ENCODE measurements around the gene ZNF428. TPM values are rescaled to one million over a fixed set of nuclear protein-coding genes. Genes with fewer than 3 reads are reported as not detected.

ZNF428 gene
- total RNA-seq, 1 experiment from 2014 or later: 39.6 TPM

DNA sequence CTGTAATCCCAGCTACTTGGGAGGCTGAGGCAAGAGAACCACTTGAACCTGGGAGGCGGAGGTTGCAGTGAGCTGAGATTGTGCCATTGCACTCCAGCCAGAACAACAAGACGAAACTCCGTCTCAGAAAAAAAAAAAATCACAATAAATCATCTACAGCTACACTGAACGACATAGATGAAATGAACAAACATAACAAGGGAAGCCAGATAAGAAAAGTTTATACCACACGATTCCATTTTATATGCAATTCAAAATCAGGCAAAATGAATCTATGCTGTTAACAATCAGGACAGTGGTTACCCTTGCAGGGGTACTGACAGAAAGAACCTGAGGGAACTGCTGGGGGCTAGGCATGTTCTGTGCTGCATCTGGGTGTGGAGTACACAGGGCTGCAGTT, 49.8 kb downstream of the ZNF428 start:
- H3K4me3 ChIP-seq (replicated peaks in 1 of 2; ENCODE audit: low read depth in 1 of 2, low read length in 2 of 2): no peak overlapping the region
- no TSS peak for BruUV-seq (replicated peaks)
- H2AFZ ChIP-seq (ENCODE audit: low read depth, low read length, poor library complexity, severe bottlenecking): no peak overlapping the region
- H3K4me1 ChIP-seq (ENCODE audit: control insufficient read depth in 1 of 2, insufficient read depth in 2 of 2, low read length in 2 of 2): peaks cover 4% of the 10 kb centered on the region in 2 experiments; a peak in 2 of 4 replicates
- no peaks in the 10 kb centered on the region for H3K9me3 ChIP-seq (ENCODE audit: control insufficient read depth in 1 of 2, insufficient read depth in 1 of 2, low read depth in 1 of 2, low read length in 2 of 2)
- no peak for ATAC-seq
- no peak for DNase-seq (ENCODE audit: low read depth, low spot score)
- intact Hi-C loops (cut with micrococcal nuclease): no loop called here
- peaks cover 3% of the 10 kb centered on the region; the same call in 1 of the 2 replicates for H3K79me2 ChIP-seq (ENCODE audit: insufficient read depth, low read length)
- no peaks in the 10 kb centered on the region for H3K36me3 ChIP-seq (ENCODE audit: control insufficient read depth in 1 of 2, insufficient read depth in 2 of 2, low read length in 2 of 2)
- no peaks in the 10 kb centered on the region for H3K27me3 ChIP-seq (ENCODE audit: insufficient read depth, low read length)
- ChIA-PET RAD21 (ENCODE audit: low non-redundant PET in 1 of 2, low total read pairs in 2 of 2, uncharacterized antibody in 2 of 2, unreplicated experiment in 2 of 2) (no interaction called here), CTCF (no interaction called here), POLR2A (no interaction called here)
- TF ChIP-seq, protein P1, sequence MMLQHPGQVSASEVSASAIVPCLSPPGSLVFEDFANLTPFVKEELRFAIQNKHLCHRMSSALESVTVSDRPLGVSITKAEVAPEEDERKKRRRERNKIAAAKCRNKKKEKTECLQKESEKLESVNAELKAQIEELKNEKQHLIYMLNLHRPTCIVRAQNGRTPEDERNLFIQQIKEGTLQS (IDR thresholded peaks at IDR 0.05): no peak
- TF ChIP-seq SIN3A (IDR thresholded peaks at IDR 0.05; ENCODE audit: low read depth): no peak
- TF ChIP-seq, protein P2, sequence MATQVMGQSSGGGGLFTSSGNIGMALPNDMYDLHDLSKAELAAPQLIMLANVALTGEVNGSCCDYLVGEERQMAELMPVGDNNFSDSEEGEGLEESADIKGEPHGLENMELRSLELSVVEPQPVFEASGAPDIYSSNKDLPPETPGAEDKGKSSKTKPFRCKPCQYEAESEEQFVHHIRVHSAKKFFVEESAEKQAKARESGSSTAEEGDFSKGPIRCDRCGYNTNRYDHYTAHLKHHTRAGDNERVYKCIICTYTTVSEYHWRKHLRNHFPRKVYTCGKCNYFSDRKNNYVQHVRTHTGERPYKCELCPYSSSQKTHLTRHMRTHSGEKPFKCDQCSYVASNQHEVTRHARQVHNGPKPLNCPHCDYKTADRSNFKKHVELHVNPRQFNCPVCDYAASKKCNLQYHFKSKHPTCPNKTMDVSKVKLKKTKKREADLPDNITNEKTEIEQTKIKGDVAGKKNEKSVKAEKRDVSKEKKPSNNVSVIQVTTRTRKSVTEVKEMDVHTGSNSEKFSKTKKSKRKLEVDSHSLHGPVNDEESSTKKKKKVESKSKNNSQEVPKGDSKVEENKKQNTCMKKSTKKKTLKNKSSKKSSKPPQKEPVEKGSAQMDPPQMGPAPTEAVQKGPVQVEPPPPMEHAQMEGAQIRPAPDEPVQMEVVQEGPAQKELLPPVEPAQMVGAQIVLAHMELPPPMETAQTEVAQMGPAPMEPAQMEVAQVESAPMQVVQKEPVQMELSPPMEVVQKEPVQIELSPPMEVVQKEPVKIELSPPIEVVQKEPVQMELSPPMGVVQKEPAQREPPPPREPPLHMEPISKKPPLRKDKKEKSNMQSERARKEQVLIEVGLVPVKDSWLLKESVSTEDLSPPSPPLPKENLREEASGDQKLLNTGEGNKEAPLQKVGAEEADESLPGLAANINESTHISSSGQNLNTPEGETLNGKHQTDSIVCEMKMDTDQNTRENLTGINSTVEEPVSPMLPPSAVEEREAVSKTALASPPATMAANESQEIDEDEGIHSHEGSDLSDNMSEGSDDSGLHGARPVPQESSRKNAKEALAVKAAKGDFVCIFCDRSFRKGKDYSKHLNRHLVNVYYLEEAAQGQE (IDR thresholded peaks at IDR 0.05; ENCODE audit: low read depth): no peak
- TF ChIP-seq SRF (IDR thresholded peaks at IDR 0.05; ENCODE audit: low read depth): no peak
- no peak for TF ChIP-seq EZH2phosphoT487 (IDR thresholded peaks at IDR 0.05; ENCODE audit: borderline replicate concordance)
- TF ChIP-seq EGR1 (IDR thresholded peaks at IDR 0.05; ENCODE audit: low read depth): no peak
- TF ChIP-seq ZNF274 (IDR thresholded peaks at IDR 0.05; ENCODE audit: low read depth, low read length): no peak
- TF ChIP-seq FOSL1 (IDR thresholded peaks at IDR 0.05; ENCODE audit: low read depth): no peak
- TF ChIP-seq RAD21 (IDR thresholded peaks at IDR 0.05; ENCODE audit: low read depth): no peak
- TF ChIP-seq CBX3 (IDR thresholded peaks at IDR 0.05; ENCODE audit: low read depth): no peak
- TF ChIP-seq, protein P3, sequence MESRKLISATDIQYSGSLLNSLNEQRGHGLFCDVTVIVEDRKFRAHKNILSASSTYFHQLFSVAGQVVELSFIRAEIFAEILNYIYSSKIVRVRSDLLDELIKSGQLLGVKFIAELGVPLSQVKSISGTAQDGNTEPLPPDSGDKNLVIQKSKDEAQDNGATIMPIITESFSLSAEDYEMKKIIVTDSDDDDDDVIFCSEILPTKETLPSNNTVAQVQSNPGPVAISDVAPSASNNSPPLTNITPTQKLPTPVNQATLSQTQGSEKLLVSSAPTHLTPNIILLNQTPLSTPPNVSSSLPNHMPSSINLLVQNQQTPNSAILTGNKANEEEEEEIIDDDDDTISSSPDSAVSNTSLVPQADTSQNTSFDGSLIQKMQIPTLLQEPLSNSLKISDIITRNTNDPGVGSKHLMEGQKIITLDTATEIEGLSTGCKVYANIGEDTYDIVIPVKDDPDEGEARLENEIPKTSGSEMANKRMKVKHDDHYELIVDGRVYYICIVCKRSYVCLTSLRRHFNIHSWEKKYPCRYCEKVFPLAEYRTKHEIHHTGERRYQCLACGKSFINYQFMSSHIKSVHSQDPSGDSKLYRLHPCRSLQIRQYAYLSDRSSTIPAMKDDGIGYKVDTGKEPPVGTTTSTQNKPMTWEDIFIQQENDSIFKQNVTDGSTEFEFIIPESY (IDR thresholded peaks at IDR 0.05; ENCODE audit: extremely low read depth, insufficient replicate concordance, low read length): no peak
- TF ChIP-seq, protein P4, sequence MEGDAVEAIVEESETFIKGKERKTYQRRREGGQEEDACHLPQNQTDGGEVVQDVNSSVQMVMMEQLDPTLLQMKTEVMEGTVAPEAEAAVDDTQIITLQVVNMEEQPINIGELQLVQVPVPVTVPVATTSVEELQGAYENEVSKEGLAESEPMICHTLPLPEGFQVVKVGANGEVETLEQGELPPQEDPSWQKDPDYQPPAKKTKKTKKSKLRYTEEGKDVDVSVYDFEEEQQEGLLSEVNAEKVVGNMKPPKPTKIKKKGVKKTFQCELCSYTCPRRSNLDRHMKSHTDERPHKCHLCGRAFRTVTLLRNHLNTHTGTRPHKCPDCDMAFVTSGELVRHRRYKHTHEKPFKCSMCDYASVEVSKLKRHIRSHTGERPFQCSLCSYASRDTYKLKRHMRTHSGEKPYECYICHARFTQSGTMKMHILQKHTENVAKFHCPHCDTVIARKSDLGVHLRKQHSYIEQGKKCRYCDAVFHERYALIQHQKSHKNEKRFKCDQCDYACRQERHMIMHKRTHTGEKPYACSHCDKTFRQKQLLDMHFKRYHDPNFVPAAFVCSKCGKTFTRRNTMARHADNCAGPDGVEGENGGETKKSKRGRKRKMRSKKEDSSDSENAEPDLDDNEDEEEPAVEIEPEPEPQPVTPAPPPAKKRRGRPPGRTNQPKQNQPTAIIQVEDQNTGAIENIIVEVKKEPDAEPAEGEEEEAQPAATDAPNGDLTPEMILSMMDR (IDR thresholded peaks at IDR 0.05 in 2 of 3, conservative IDR thresholded peaks at IDR 0.05 in 1 of 3; ENCODE audit: borderline replicate concordance in 1 of 3, insufficient read depth in 1 of 3, low read depth in 2 of 3, low read length in 2 of 3): no peak
- no peak for TF ChIP-seq ZFX (IDR thresholded peaks at IDR 0.05)
- TF ChIP-seq EZH2 (IDR thresholded peaks at IDR 0.05): no peak
- TF ChIP-seq POLR2A (IDR thresholded peaks at IDR 0.05; ENCODE audit: borderline replicate concordance, extremely low read depth, insufficient read depth, insufficient read length): no peak
- TF ChIP-seq ELF1 (IDR thresholded peaks at IDR 0.05; ENCODE audit: borderline replicate concordance, low read depth): no peak
- TF ChIP-seq TCF7L2 (IDR thresholded peaks at IDR 0.05; ENCODE audit: borderline replicate concordance, extremely low read depth, insufficient read depth, insufficient read length): no peak
- no peak for TF ChIP-seq YY1 (IDR thresholded peaks at IDR 0.05; ENCODE audit: extremely low read depth, insufficient replicate concordance, low read depth, low read length)
- TF ChIP-seq POLR2AphosphoS5 (IDR thresholded peaks at IDR 0.05; ENCODE audit: low read depth, low read length): no peak
- H3K4me2 ChIP-seq (ENCODE audit: low read length): no peak overlapping the region
- no peaks in the 10 kb centered on the region for H4K20me1 ChIP-seq (ENCODE audit: insufficient read depth)
- H3K9ac ChIP-seq (ENCODE audit: low read length): no peak overlapping the region
- H3K9me2 ChIP-seq (ENCODE audit: insufficient read depth): no peaks in the 10 kb centered on the region
- no peak overlapping the region for H3K27ac ChIP-seq (ENCODE audit: low read depth, low read length)

Measured in HCT116 (cell line).